Panc1 (cell line): Measurements from ENCODE around the gene RGL4.
"Not testable (repeated sequence)": the region's sequence is repeated elsewhere in the genome, so short reads cannot be mapped to it uniquely, and the experiment has no call there.

Experiments used
- POLR2AphosphoS5 ChIP-seq: IDR thresholded peaks from 2 replicates; pipeline ENCODE4 v1.6.1; 2012; ENCODE audit warnings: mild to moderate bottlenecking, low read depth, low read length, moderate library complexity
- TF ChIP-seq, protein P1 (sequence below): fragments of 450-650 bp; IDR thresholded peaks from 2 replicates; pipeline ENCODE4 v1.5.1; 2017; ENCODE audit warnings: mild to moderate bottlenecking
- TF ChIP-seq, protein P2 (sequence below), 2 experiments: IDR thresholded peaks; 2 replicates each; pipeline ENCODE4 v1.6.1; 2011 to 2012; ENCODE audit warnings: low read depth in 2 of 2, control low read depth in 1 of 2, low read length in 1 of 2, mild to moderate bottlenecking in 1 of 2, moderate library complexity in 1 of 2; ENCODE audit not compliant: insufficient read depth in 1 of 2

DNA sequence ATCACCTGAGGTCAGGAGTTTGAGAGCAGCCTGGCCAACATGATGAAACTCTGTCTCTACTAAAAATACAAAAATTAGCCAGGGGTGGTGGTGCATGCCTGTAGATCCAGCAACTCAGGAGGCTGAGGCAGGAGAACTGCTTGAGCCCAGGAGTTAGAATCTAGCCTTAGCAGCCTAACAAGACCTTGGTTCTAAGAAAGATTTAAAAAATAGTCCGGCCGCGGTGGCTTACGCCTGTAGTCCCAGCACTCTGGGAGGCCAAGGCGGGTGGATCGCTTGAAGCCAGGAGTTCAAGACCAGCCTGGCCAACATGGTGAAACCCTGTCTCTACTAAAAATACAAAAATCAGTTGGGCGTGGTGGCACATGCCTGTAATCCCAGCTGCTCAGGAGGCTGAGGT is 44.3 kb upstream of the RGL4 start:
- TF ChIP-seq, protein P1, sequence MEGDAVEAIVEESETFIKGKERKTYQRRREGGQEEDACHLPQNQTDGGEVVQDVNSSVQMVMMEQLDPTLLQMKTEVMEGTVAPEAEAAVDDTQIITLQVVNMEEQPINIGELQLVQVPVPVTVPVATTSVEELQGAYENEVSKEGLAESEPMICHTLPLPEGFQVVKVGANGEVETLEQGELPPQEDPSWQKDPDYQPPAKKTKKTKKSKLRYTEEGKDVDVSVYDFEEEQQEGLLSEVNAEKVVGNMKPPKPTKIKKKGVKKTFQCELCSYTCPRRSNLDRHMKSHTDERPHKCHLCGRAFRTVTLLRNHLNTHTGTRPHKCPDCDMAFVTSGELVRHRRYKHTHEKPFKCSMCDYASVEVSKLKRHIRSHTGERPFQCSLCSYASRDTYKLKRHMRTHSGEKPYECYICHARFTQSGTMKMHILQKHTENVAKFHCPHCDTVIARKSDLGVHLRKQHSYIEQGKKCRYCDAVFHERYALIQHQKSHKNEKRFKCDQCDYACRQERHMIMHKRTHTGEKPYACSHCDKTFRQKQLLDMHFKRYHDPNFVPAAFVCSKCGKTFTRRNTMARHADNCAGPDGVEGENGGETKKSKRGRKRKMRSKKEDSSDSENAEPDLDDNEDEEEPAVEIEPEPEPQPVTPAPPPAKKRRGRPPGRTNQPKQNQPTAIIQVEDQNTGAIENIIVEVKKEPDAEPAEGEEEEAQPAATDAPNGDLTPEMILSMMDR: not testable (repeated sequence)
- not testable (repeated sequence) for TF ChIP-seq POLR2AphosphoS5
- TF ChIP-seq, protein P2, sequence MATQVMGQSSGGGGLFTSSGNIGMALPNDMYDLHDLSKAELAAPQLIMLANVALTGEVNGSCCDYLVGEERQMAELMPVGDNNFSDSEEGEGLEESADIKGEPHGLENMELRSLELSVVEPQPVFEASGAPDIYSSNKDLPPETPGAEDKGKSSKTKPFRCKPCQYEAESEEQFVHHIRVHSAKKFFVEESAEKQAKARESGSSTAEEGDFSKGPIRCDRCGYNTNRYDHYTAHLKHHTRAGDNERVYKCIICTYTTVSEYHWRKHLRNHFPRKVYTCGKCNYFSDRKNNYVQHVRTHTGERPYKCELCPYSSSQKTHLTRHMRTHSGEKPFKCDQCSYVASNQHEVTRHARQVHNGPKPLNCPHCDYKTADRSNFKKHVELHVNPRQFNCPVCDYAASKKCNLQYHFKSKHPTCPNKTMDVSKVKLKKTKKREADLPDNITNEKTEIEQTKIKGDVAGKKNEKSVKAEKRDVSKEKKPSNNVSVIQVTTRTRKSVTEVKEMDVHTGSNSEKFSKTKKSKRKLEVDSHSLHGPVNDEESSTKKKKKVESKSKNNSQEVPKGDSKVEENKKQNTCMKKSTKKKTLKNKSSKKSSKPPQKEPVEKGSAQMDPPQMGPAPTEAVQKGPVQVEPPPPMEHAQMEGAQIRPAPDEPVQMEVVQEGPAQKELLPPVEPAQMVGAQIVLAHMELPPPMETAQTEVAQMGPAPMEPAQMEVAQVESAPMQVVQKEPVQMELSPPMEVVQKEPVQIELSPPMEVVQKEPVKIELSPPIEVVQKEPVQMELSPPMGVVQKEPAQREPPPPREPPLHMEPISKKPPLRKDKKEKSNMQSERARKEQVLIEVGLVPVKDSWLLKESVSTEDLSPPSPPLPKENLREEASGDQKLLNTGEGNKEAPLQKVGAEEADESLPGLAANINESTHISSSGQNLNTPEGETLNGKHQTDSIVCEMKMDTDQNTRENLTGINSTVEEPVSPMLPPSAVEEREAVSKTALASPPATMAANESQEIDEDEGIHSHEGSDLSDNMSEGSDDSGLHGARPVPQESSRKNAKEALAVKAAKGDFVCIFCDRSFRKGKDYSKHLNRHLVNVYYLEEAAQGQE (IDR thresholded peaks at IDR 0.05; ENCODE audit: insufficient read depth in 1 of 2, low read depth in 2 of 2, low read length in 1 of 2): not testable (repeated sequence)
